Caco-2 (cell line): Measurements from ENCODE around the gene BMX. TPM values are rescaled to one million over a fixed set of nuclear protein-coding genes. Genes with fewer than 3 reads are reported as not detected.

ENCODE experiments used
- BruUV-seq: library from RNA; stranded (reverse); fragments of 400-500 nt; replicated peaks from 2 replicates; lab custom pipeline; 2021; lab: Mats Ljungman, UMichigan
- CTCF ChIA-PET: fragments of 300-600 bp; sonication (Branson Sonifier 250); formaldehyde crosslinking; loops from one replicate; lab custom pipeline; 2022; ENCODE audit warnings: antibody characterized with exemption; lab: Charles Lee
- POLR2A ChIA-PET: fragments of 300-600 bp; sonication (Branson Sonifier 250); formaldehyde crosslinking; loops from one replicate; lab custom pipeline; 2022; ENCODE audit warnings: antibody characterized with exemption; lab: Charles Lee
- DNase-seq, 2 experiments: peaks; one replicate each; pipeline versions ENCODE4 v3.0.0 to v3.0.0-alpha.2; 2020 to 2022
- H3K27me3 ChIP-seq: replicated peaks from 2 replicates; pipeline ENCODE4 v1.6.0; 2011; ENCODE audit warnings: low read length; ENCODE audit not compliant: control insufficient read depth, insufficient read depth
- H3K36me3 ChIP-seq: 2 replicates; pipeline ENCODE4 v1.5.1; 2011; ENCODE audit warnings: low read length; ENCODE audit not compliant: control insufficient read depth, insufficient read depth
- H3K4me1 ChIP-seq: fragments of 250-450 bp; sonication (Bioruptor Pico); 2 replicates; pipeline ENCODE4 v1.5.1; 2020; ENCODE audit warnings: mild to moderate bottlenecking
- H3K4me3 ChIP-seq: 2 replicates; pipeline ENCODE4 v1.5.1; 2011; ENCODE audit warnings: low read depth, mild to moderate bottlenecking, control low read depth, low read length
- H3K9me3 ChIP-seq: fragments of 250-450 bp; sonication (Bioruptor Pico); 2 replicates; pipeline ENCODE4 v1.5.1; 2020; ENCODE audit warnings: mild to moderate bottlenecking, moderate library complexity
- H3K27ac Mint-ChIP-seq: one replicate; pipeline ENCODE4 v1.8.0; 2022; ENCODE audit warnings: mixed read lengths; ENCODE audit not compliant: unreplicated experiment
- H3K27me3 Mint-ChIP-seq: one replicate; pipeline ENCODE4 v1.8.0; 2022; ENCODE audit warnings: mixed read lengths; ENCODE audit not compliant: insufficient read depth, unreplicated experiment
- H3K36me3 Mint-ChIP-seq: one replicate; pipeline ENCODE4 v1.8.0; 2022; ENCODE audit warnings: mild to moderate bottlenecking, mixed read lengths; ENCODE audit not compliant: insufficient read depth, unreplicated experiment
- H3K4me1 Mint-ChIP-seq: one replicate; pipeline ENCODE4 v1.8.0; 2022; ENCODE audit warnings: low read depth, mixed read lengths; ENCODE audit not compliant: unreplicated experiment
- H3K4me3 Mint-ChIP-seq: one replicate; pipeline ENCODE4 v1.8.0; 2022; ENCODE audit warnings: mild to moderate bottlenecking, moderate library complexity, mixed read lengths; ENCODE audit not compliant: unreplicated experiment
- H3K9me3 Mint-ChIP-seq: one replicate; pipeline ENCODE4 v1.8.0; 2022; ENCODE audit warnings: mixed read lengths; ENCODE audit not compliant: unreplicated experiment
- CTCF ChIP-seq, 2 experiments: fragments of 200-600 bp in 1 of 2; IDR thresholded peaks; 1 replicate in 1 of 2; 2 replicates in 1 of 2; pipeline versions ENCODE4 v1.5.1 to v1.8.0; 2011 to 2022; ENCODE audit warnings: antibody characterized with exemption in 1 of 2, control low read depth in 1 of 2, inconsistent platforms in 1 of 2, low read depth in 1 of 2, low read length in 1 of 2, mild to moderate bottlenecking in 1 of 2, moderate library complexity in 1 of 2; ENCODE audit not compliant: insufficient read depth in 1 of 2, severe bottlenecking in 1 of 2, unreplicated experiment in 1 of 2
- intact Hi-C: fragments of 100-400 bp; cut with micrococcal nuclease; formaldehyde crosslinking; loops from one replicate; pipeline ENCODE4 v1.10.0; 2022; ENCODE audit not compliant: unreplicated experiment
- total RNA-seq: library from RNA; stranded (reverse); gene quantifications from 2 replicates; pipeline ENCODE4 v1.2.3, GENCODE V29; 2022

BMX gene
- total RNA-seq, 1 experiment from 2014 or later, result not detected

GRCh38 chrX:15529165-15529564 is 28.6 kb downstream of the BMX start:
- no peak for DNase-seq
- no peak overlapping the region for H3K27ac Mint-ChIP-seq
- no peaks in the 10 kb centered on the region for H3K36me3 Mint-ChIP-seq
- H3K4me1 Mint-ChIP-seq, result no peaks in the 10 kb centered on the region
- CTCF ChIA-PET, result no interaction called here
- no peaks in the 10 kb centered on the region for H3K9me3 Mint-ChIP-seq
- POLR2A ChIA-PET, result no interaction called here
- H3K4me3 Mint-ChIP-seq, result no peak overlapping the region
- intact Hi-C loops, result no loop called here
- Histone ChIP-seq H3K27me3 (no peaks in the 10 kb centered on the region), H3K4me3 (no peak overlapping the region), H3K9me3 (no peaks in the 10 kb centered on the region), H3K36me3 (no peaks in the 10 kb centered on the region), H3K4me1 (no peaks in the 10 kb centered on the region)
- BruUV-seq, result no TSS peak
- TF ChIP-seq CTCF (IDR thresholded peaks at IDR 0.05; ENCODE audit: insufficient read depth in 1 of 2, low read depth in 1 of 2, low read length in 1 of 2, severe bottlenecking in 1 of 2, unreplicated experiment in 1 of 2), result no peak
- no peaks in the 10 kb centered on the region for H3K27me3 Mint-ChIP-seq

DNA sequence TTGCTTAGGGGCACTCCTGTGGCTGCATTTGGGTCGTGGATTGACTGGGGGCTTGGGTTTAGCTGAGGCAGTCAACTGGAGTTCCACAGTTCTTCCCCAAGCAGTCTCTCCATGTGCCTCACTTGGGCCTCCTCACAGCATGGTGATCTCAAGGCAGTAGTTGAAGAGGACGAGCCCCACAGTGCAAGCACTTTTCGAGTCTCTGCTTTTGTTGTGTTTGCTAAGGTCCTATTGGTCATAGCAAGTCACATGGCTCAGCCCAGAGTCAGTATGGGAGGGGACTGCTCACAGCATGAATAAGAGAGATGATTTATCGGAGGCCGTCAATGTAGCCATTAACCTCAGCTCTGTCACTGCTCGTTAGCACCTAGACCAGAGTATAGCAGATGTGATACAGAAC is 29.7 kb downstream of the BMX start:
- POLR2A ChIA-PET, result no interaction called here
- intact Hi-C loops, result no loop called here
- H3K36me3 Mint-ChIP-seq, result no peaks in the 10 kb centered on the region
- CTCF ChIA-PET, result no interaction called here
- no peak overlapping the region for H3K4me3 Mint-ChIP-seq
- no peak for DNase-seq
- Histone ChIP-seq H3K4me1 (no peaks in the 10 kb centered on the region), H3K4me3 (no peak overlapping the region), H3K27me3 (no peaks in the 10 kb centered on the region), H3K9me3 (no peaks in the 10 kb centered on the region), H3K36me3 (no peaks in the 10 kb centered on the region)
- no peaks in the 10 kb centered on the region for H3K4me1 Mint-ChIP-seq
- BruUV-seq, result no TSS peak
- no peak for TF ChIP-seq CTCF (IDR thresholded peaks at IDR 0.05; ENCODE audit: insufficient read depth in 1 of 2, low read depth in 1 of 2, low read length in 1 of 2, severe bottlenecking in 1 of 2, unreplicated experiment in 1 of 2)
- no peak overlapping the region for H3K27ac Mint-ChIP-seq
- H3K27me3 Mint-ChIP-seq, result no peaks in the 10 kb centered on the region
- no peaks in the 10 kb centered on the region for H3K9me3 Mint-ChIP-seq

GRCh38 chrX:15546745-15547144 is 46.1 kb downstream of the BMX start:
- Mint-ChIP-seq H3K36me3 (no peaks in the 10 kb centered on the region), H3K27ac (no peak overlapping the region), H3K27me3 (no peaks in the 10 kb centered on the region), H3K9me3 (no peaks in the 10 kb centered on the region), H3K4me3 (no peak overlapping the region), H3K4me1 (no peaks in the 10 kb centered on the region)
- intact Hi-C loops, result no loop called here
- Histone ChIP-seq H3K9me3 (no peaks in the 10 kb centered on the region), H3K4me1 (no peaks in the 10 kb centered on the region), H3K4me3 (no peak overlapping the region), H3K27me3 (no peaks in the 10 kb centered on the region), H3K36me3 (no peaks in the 10 kb centered on the region)
- BruUV-seq, result no TSS peak
- POLR2A ChIA-PET, result no interaction called here
- TF ChIP-seq CTCF (IDR thresholded peaks at IDR 0.05; ENCODE audit: insufficient read depth in 1 of 2, low read depth in 1 of 2, low read length in 1 of 2, severe bottlenecking in 1 of 2, unreplicated experiment in 1 of 2), result no peak
- no peak for DNase-seq
- CTCF ChIA-PET, result no interaction called here
